Stimulated activated CD8-positive, alpha-beta memory T cell treated with anti-CD3 and anti-CD28 coated beads, Interleukin-7, amount 100 ng/mL, for 4 hours (primary cell): Measurements from ENCODE around the gene HEATR1.
"Not testable (repeated sequence)": the region's sequence is repeated elsewhere in the genome, so short reads cannot be mapped to it uniquely, and the experiment has no call there.

Experiments used
- DNase-seq, 2 donors: peaks; one replicate each; pipeline ENCODE4 v3.0.0-alpha.2; 2020; ENCODE audit warnings: low read depth in 2 of 2

The HEATR1 gene

GRCh38 chr1:236509203-236509602 lies 95.1 kb downstream of the HEATR1 start:
- DNase-seq = no peak

- no peak for DNase-seq
Observed at GRCh38 chr1:236508593-236509027, 95.7 kb downstream of the HEATR1 start.

- no peak for DNase-seq
Observed at GRCh38 chr1:236507022-236507700, 97.2 kb downstream of the HEATR1 start.

- DNase-seq = not testable (repeated sequence)
Observed at GRCh38 chr1:236504338-236504737, 100.0 kb downstream of the HEATR1 start.

GRCh38 chr1:236502972-236503639 lies 101.2 kb downstream of the HEATR1 start:
- DNase-seq = no peak

GRCh38 chr1:236502579-236502971 lies 101.7 kb downstream of the HEATR1 start:
- DNase-seq = no peak

GRCh38 chr1:236501093-236501492 lies 103.2 kb downstream of the HEATR1 start:
- no peak for DNase-seq
